ENCODE measurements around the gene LNX1. TPM values are rescaled to one million over a fixed set of nuclear protein-coding genes. Genes with fewer than 3 reads are reported as not detected.

LNX1 gene
- total RNA-seq, 5 donors from 2014 or later (not counting 1 experiment from before 2014, with no cell fraction given): 0.45 TPM; not detected in 4

DNA sequence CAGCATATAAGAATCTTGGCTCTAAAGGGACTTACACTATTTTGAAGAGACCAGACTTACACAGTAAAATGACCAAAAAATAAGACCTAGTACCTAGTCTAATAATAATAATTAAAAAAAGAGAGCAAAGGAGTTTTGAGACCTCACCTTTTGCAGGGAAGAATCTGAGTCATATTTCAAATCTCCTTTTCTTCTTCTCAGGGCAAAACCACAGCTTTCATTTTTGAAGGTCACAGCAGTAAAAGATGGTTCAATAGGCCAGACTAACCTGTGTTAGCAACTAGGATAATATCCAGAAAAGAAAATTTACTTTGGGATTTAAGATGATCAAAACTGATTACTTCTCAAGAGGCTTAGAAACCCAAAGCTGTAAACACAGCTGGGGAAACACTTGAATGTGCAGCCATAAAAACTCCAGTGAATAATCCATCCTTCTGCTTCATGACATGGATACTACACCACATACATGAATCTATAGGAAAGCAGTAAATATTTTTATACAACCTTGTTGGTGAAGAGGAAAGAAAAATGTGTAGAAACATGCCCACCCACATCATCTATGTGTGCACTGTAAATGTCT is 25.9 kb upstream of the LNX1 start:
- no peak for ATAC-seq (replicated peaks in 1 of 4)
- no peak overlapping the region for H3K4me3 ChIP-seq (ENCODE audit: control insufficient read depth in 1 of 2, extremely low read depth in 1 of 2, low read length in 1 of 2)
- no peak overlapping the region for H3K27ac ChIP-seq (ENCODE audit: low read length)
- Mint-ChIP-seq H3K27me3 (peaks cover 0 to 6% of the 10 kb centered on the region in 2 donors), H3K27ac (no peak overlapping the region), H3K9me3 (peaks cover 3 to 6% (median 5%) of the 10 kb centered on the region in 3 donors), H3K4me3 (no peak overlapping the region), H3K36me3 (no peaks in the 10 kb centered on the region), H3K4me1 (no peaks in the 10 kb centered on the region)
- H3K27me3 ChIP-seq (replicated peaks in 1 of 2; ENCODE audit: control insufficient read depth in 2 of 2, extremely low read depth in 1 of 2, insufficient read depth in 2 of 2, low read length in 1 of 2): no peaks in the 10 kb centered on the region
- ChIA-PET CTCF (no interaction called here), POLR2A (no interaction called here)
- no peaks in the 10 kb centered on the region for H3K9me3 ChIP-seq
- H3K36me3 ChIP-seq (ENCODE audit: control insufficient read depth in 2 of 2, extremely low read depth in 1 of 2, insufficient read depth in 1 of 2, low read length in 1 of 2): no peaks in the 10 kb centered on the region
- no peak for DNase-seq
- no peaks in the 10 kb centered on the region for H3K4me1 ChIP-seq (ENCODE audit: control insufficient read depth in 1 of 2, extremely low read depth in 1 of 2, insufficient read depth in 2 of 2, low read length in 2 of 2)

- Histone ChIP-seq H3K9me3 (no peaks in the 10 kb centered on the region), H3K36me3 (ENCODE audit: control insufficient read depth in 2 of 2, extremely low read depth in 1 of 2, insufficient read depth in 1 of 2, low read length in 1 of 2) (no peaks in the 10 kb centered on the region), H3K4me3 (ENCODE audit: control insufficient read depth in 1 of 2, extremely low read depth in 1 of 2, low read length in 1 of 2) (no peak overlapping the region), H3K4me1 (ENCODE audit: control insufficient read depth in 1 of 2, extremely low read depth in 1 of 2, insufficient read depth in 2 of 2, low read length in 2 of 2) (no peaks in the 10 kb centered on the region), H3K27ac (ENCODE audit: low read length) (no peak overlapping the region), H3K27me3 (replicated peaks in 1 of 2; ENCODE audit: control insufficient read depth in 2 of 2, extremely low read depth in 1 of 2, insufficient read depth in 2 of 2, low read length in 1 of 2) (no peaks in the 10 kb centered on the region)
- CTCF ChIA-PET: no interaction called here
- Mint-ChIP-seq H3K4me1 (no peaks in the 10 kb centered on the region), H3K27ac (no peak overlapping the region), H3K27me3 (peaks cover 0 to 6% of the 10 kb centered on the region in 2 donors), H3K9me3 (peaks cover 3 to 6% (median 5%) of the 10 kb centered on the region in 3 donors), H3K36me3 (no peaks in the 10 kb centered on the region), H3K4me3 (no peak overlapping the region)
- DNase-seq (no peak), ATAC-seq (replicated peaks in 1 of 4) (no peak)
- POLR2A ChIA-PET: no interaction called here
- whole genome bisulfite sequencing (ENCODE audit: insufficient coverage): 88% methylated on average over 1 of the region's 2 CpGs
Measured at GRCh38 chr4:53616219-53616618, 24.9 kb upstream of the LNX1 start.

- ChIA-PET CTCF (no interaction called here), POLR2A (no interaction called here)
- no peaks in the 10 kb centered on the region for H3K4me1 Mint-ChIP-seq
- H3K36me3 Mint-ChIP-seq: no peaks in the 10 kb centered on the region
- H3K4me3 ChIP-seq (ENCODE audit: control insufficient read depth in 1 of 2, extremely low read depth in 1 of 2, low read length in 1 of 2): no peak overlapping the region
- no peaks in the 10 kb centered on the region for H3K4me1 ChIP-seq (ENCODE audit: control insufficient read depth in 1 of 2, extremely low read depth in 1 of 2, insufficient read depth in 2 of 2, low read length in 2 of 2)
- no peaks in the 10 kb centered on the region for H3K9me3 ChIP-seq
- DNase-seq (no peak), ATAC-seq (replicated peaks in 1 of 4) (no peak)
- H3K27ac ChIP-seq (ENCODE audit: low read length): no peak overlapping the region
- H3K27me3 ChIP-seq (replicated peaks in 1 of 2; ENCODE audit: control insufficient read depth in 2 of 2, extremely low read depth in 1 of 2, insufficient read depth in 2 of 2, low read length in 1 of 2): no peaks in the 10 kb centered on the region
- no peaks in the 10 kb centered on the region for H3K36me3 ChIP-seq (ENCODE audit: control insufficient read depth in 2 of 2, extremely low read depth in 1 of 2, insufficient read depth in 1 of 2, low read length in 1 of 2)
- no peak overlapping the region for H3K4me3 Mint-ChIP-seq
- WGBS (ENCODE audit: insufficient coverage): 57% methylated on average over 2 of the region's 3 CpGs
- H3K27ac Mint-ChIP-seq: no peak overlapping the region
- H3K9me3 Mint-ChIP-seq: peaks cover 3 to 6% (median 5%) of the 10 kb centered on the region in 3 donors
- H3K27me3 Mint-ChIP-seq: peaks cover 0 to 6% of the 10 kb centered on the region in 2 donors
Measured at GRCh38 chr4:53614591-53614990, 23.3 kb upstream of the LNX1 start.

DNA sequence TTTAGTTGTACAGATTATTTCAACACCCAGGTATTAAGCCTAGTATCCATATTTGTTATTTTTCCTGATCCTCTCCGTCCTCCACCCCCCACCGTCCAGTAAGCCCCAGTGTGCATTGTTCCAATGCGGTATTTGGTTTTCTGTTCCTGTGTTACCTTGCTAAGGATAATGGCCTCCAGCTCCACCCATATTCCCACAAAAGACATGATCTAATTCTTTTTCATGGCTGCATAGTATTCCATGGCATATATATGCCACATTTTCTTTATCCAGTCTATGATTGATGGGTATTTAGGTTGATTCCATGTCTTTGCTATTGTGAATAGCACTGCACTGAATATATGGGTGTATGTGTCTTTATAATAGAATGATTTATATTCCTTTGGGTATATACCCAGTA is 22.1 kb upstream of the LNX1 start:
- H3K9me3 ChIP-seq: no peaks in the 10 kb centered on the region
- Mint-ChIP-seq H3K27ac (no peak overlapping the region), H3K36me3 (no peaks in the 10 kb centered on the region), H3K9me3 (peaks cover 3 to 6% (median 5%) of the 10 kb centered on the region in 3 donors), H3K4me3 (no peak overlapping the region), H3K27me3 (peaks cover 0 to 3% of the 10 kb centered on the region in 2 donors), H3K4me1 (no peaks in the 10 kb centered on the region)
- H3K27ac ChIP-seq (ENCODE audit: low read length): no peak overlapping the region
- ChIA-PET CTCF (interaction anchor here in 1 of 2 donors (0.6 kb wide), 1 partner anchor 181 kb away, joined by 4 read pairs; no protein-coding TSS in a partner anchor), POLR2A (no interaction called here)
- H3K4me1 ChIP-seq (ENCODE audit: control insufficient read depth in 1 of 2, extremely low read depth in 1 of 2, insufficient read depth in 2 of 2, low read length in 2 of 2): no peaks in the 10 kb centered on the region
- no peaks in the 10 kb centered on the region for H3K27me3 ChIP-seq (replicated peaks in 1 of 2; ENCODE audit: control insufficient read depth in 2 of 2, extremely low read depth in 1 of 2, insufficient read depth in 2 of 2, low read length in 1 of 2)
- no peak overlapping the region for H3K4me3 ChIP-seq (ENCODE audit: control insufficient read depth in 1 of 2, extremely low read depth in 1 of 2, low read length in 1 of 2)
- H3K36me3 ChIP-seq (ENCODE audit: control insufficient read depth in 2 of 2, extremely low read depth in 1 of 2, insufficient read depth in 1 of 2, low read length in 1 of 2): no peaks in the 10 kb centered on the region
- WGBS (ENCODE audit: insufficient coverage): 100% methylated on average over 2 of the region's 3 CpGs
- DNase-seq (no peak), ATAC-seq (replicated peaks in 1 of 4) (no peak)

DNA sequence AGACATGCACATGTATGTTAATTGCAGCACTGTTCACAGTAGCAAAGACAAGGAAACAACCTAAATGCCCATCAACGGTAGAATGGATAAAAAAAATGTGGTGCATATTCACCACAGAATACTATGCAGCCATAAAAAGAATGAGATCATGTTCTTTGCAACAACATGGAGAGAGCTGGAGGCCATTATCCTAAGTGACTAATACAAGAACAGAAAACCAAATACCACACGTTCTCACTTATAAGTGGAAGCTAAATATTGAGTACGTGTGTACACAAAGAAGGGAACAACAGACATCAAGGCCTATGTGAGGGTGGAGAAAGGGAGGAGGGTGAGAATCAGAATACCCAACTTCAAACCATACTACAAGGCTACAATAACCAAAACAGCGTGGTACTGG is 17.4 kb upstream of the LNX1 start:
- 80% methylated on average over 1 of the region's 4 CpGs for WGBS (ENCODE audit: insufficient coverage)

DNA sequence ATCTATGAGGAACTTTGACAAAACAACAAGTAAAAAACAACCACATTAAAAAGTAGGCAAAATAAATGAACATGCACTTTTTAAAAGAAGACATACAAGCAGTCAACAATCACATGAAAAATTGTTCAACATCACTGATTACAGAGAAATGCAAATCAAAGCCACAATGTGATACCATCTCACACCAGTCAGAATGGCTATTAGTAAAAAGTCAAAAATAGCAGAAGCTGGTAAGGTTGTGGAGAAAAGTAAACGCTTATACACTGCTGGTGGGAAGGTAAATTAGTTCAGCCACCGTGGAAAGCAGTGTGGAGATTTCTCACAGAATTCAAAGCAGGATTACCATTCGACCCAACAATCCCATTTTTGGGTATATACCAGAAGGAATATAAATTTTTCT is 17.0 kb upstream of the LNX1 start:
- ChIA-PET POLR2A (no interaction called here), CTCF (no interaction called here)
- no peak overlapping the region for H3K4me3 ChIP-seq (ENCODE audit: control insufficient read depth in 1 of 2, extremely low read depth in 1 of 2, low read length in 1 of 2)
- H3K4me1 ChIP-seq (ENCODE audit: control insufficient read depth in 1 of 2, extremely low read depth in 1 of 2, insufficient read depth in 2 of 2, low read length in 2 of 2): no peaks in the 10 kb centered on the region
- Mint-ChIP-seq H3K36me3 (no peaks in the 10 kb centered on the region), H3K9me3 (peaks cover 0 to 7% (median 2%) of the 10 kb centered on the region in 3 donors), H3K4me1 (no peaks in the 10 kb centered on the region), H3K27ac (no peak overlapping the region), H3K4me3 (no peak overlapping the region), H3K27me3 (peaks cover 6 to 7% of the 10 kb centered on the region in 2 donors)
- H3K27me3 ChIP-seq (replicated peaks in 1 of 2; ENCODE audit: control insufficient read depth in 2 of 2, extremely low read depth in 1 of 2, insufficient read depth in 2 of 2, low read length in 1 of 2): no peaks in the 10 kb centered on the region
- H3K36me3 ChIP-seq (ENCODE audit: control insufficient read depth in 2 of 2, extremely low read depth in 1 of 2, insufficient read depth in 1 of 2, low read length in 1 of 2): no peaks in the 10 kb centered on the region
- H3K27ac ChIP-seq (ENCODE audit: low read length): no peak overlapping the region
- ATAC-seq (replicated peaks in 1 of 4) (no peak), DNase-seq (no peak)
- no peaks in the 10 kb centered on the region for H3K9me3 ChIP-seq
- no CpG with 5 or more reads among the region's 3 CpGs for WGBS (ENCODE audit: insufficient coverage)

More for the DNA sequence above, 17.4 kb upstream of the LNX1 start:
- ChIA-PET POLR2A (no interaction called here), CTCF (no interaction called here)
- no peaks in the 10 kb centered on the region for H3K27me3 ChIP-seq (replicated peaks in 1 of 2; ENCODE audit: control insufficient read depth in 2 of 2, extremely low read depth in 1 of 2, insufficient read depth in 2 of 2, low read length in 1 of 2)
- no peak for ATAC-seq (replicated peaks in 1 of 4)
- no peaks in the 10 kb centered on the region for H3K4me1 ChIP-seq (ENCODE audit: control insufficient read depth in 1 of 2, extremely low read depth in 1 of 2, insufficient read depth in 2 of 2, low read length in 2 of 2)
- Mint-ChIP-seq H3K36me3 (no peaks in the 10 kb centered on the region), H3K27me3 (peaks cover 6 to 7% of the 10 kb centered on the region in 2 donors), H3K4me1 (no peaks in the 10 kb centered on the region), H3K9me3 (peaks cover 0 to 10% (median 5%) of the 10 kb centered on the region in 3 donors), H3K27ac (no peak overlapping the region), H3K4me3 (no peak overlapping the region)
- H3K36me3 ChIP-seq (ENCODE audit: control insufficient read depth in 2 of 2, extremely low read depth in 1 of 2, insufficient read depth in 1 of 2, low read length in 1 of 2): no peaks in the 10 kb centered on the region
- no peaks in the 10 kb centered on the region for H3K9me3 ChIP-seq
- H3K4me3 ChIP-seq (ENCODE audit: control insufficient read depth in 1 of 2, extremely low read depth in 1 of 2, low read length in 1 of 2): no peak overlapping the region
- H3K27ac ChIP-seq (ENCODE audit: low read length): no peak overlapping the region
- DNase-seq: no peak

DNA sequence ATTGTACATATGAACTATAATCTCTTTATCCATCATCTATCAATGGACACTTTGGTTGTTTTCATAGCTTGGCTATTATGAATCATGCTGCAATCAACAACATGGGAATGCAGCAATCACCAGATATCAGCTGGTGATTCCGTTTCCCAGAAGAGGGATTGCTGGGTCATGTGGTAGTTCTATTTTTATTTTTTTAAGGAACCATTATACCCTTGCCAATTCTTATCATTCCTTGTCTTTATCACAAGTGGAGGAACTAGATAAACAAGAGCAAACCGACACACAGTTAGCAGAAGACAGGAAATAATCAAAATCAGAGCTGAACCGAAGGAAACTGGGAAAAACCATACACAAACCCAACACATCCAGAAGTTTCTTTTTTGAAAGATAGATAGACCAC is 14.5 kb upstream of the LNX1 start:
- Histone ChIP-seq H3K9me3 (no peaks in the 10 kb centered on the region), H3K36me3 (ENCODE audit: control insufficient read depth in 2 of 2, extremely low read depth in 1 of 2, insufficient read depth in 1 of 2, low read length in 1 of 2) (no peaks in the 10 kb centered on the region), H3K27ac (ENCODE audit: low read length) (no peak overlapping the region), H3K4me3 (ENCODE audit: control insufficient read depth in 1 of 2, extremely low read depth in 1 of 2, low read length in 1 of 2) (no peak overlapping the region), H3K27me3 (replicated peaks in 1 of 2; ENCODE audit: control insufficient read depth in 2 of 2, extremely low read depth in 1 of 2, insufficient read depth in 2 of 2, low read length in 1 of 2) (peaks cover 0 to 12% of the 10 kb centered on the region in 2 experiments), H3K4me1 (ENCODE audit: control insufficient read depth in 1 of 2, extremely low read depth in 1 of 2, insufficient read depth in 2 of 2, low read length in 2 of 2) (no peaks in the 10 kb centered on the region)
- ChIA-PET POLR2A (no interaction called here), CTCF (no interaction called here)
- Mint-ChIP-seq H3K27me3 (peaks cover 14 to 16% of the 10 kb centered on the region in 2 donors), H3K27ac (no peak overlapping the region), H3K4me3 (no peak overlapping the region), H3K36me3 (no peaks in the 10 kb centered on the region), H3K9me3 (peaks cover 0 to 4% (median 0%) of the 10 kb centered on the region in 3 donors), H3K4me1 (no peaks in the 10 kb centered on the region)
- no CpG with 5 or more reads among the region's 3 CpGs for WGBS (ENCODE audit: insufficient coverage)
- no peak for ATAC-seq (replicated peaks in 1 of 4)
- no peak for DNase-seq
